NCI-H345 treated with DMSO at 0.1 percent for 48 hours (cell line): ENCODE data around the gene ZP4.
"Not testable (repeated sequence)": the region's sequence is repeated elsewhere in the genome, so short reads cannot be mapped to it uniquely, and the experiment has no call there.

Experiments used
- DNase-seq: peaks from one replicate; lab custom pipeline; 2025; ENCODE audit not compliant: unreplicated experiment; lab: John Stamatoyannopoulos, UW

Gene ZP4

DNA sequence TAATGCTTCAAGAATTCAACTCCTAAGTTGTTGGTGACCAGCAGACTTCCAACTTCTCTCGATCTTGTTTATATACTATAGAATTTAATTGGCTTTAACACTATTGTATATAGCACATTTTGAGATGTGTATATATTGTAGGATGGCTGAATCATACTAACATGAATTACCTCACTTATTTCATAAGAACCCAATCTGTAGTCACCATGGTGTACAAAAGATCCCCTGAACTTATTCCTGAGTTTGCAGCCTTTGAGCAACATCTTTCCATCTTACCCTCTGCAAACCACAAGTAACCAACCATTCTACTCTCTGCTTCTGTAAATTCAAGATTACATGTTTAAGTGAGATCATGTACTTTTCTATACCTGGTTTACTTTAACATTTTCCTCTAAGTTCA is 12.3 kb downstream of the ZP4 start:
- no peak for DNase-seq

DNA sequence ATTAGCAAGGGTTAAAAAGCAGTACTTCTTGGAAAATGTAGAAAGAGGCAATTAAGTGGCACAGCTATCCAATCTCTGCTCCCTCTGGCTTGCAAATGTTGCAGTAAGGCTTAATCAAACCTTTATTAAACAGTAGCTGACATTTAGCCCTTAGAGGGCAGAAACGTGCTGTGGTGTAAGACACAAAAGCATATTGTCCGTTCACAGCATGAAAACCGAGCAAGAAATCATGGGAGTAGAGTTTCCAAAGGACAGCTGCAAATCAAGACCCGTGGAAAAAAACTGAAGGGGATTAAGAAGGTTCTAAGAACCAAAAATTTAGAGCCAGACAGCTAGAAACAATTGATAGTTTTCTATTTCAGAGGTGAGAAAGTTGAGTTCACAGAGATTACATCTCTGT is 13.1 kb downstream of the ZP4 start:
- no peak for DNase-seq

DNA sequence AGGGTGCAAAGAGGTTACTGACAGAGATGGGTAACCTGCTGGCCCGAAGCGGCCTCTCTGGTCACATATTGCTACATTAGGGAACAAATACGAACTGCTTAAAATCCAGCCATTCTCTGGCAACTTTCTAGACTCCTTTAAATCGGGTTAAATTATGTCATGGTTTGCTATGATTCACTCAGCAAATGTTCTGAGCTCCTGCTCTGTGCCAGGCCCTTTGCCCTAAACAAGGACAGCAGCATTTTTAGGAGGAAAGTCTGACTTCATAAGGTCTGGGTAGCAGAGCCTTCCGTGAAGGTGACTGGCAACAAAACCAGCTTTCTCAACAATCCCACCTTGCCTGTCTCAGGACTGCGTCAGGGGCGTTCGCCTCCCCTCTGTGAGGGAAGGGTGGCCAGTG is 15.4 kb downstream of the ZP4 start:
- no peak for DNase-seq

DNA sequence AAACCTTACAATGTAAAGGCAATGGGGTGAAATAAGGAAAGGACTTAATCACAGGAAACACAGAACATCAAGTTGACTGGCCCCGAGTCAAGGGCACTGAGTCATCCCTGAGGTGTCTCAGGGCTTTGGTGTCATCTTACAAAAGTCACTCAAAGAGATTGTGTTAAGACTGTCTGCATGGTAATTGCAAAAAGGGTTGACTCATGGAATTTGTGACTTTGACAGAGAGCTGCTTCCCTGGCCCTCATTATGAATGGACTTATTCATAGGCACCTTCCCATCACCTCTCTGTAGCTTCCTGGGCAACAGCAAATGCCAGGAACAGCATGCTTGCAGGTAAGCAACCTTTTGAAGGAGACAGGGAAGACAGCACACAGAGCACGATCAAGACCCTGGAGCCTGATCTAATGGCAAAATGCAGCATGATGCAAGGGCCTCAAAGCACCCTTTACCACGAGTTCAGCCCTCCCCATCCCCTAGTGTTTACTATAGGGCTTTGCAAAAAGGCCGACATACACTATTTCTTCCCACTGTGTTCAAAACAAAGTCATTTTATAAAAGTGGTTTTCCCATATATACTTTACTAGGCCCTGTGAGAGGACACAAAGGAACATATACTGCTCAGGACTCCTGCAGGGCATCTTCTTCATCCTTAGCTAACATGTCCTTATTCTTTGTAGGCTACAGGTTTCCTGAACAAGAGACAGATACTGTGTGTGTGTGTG is 17.1 kb downstream of the ZP4 start:
- DNase-seq = no peak

DNA sequence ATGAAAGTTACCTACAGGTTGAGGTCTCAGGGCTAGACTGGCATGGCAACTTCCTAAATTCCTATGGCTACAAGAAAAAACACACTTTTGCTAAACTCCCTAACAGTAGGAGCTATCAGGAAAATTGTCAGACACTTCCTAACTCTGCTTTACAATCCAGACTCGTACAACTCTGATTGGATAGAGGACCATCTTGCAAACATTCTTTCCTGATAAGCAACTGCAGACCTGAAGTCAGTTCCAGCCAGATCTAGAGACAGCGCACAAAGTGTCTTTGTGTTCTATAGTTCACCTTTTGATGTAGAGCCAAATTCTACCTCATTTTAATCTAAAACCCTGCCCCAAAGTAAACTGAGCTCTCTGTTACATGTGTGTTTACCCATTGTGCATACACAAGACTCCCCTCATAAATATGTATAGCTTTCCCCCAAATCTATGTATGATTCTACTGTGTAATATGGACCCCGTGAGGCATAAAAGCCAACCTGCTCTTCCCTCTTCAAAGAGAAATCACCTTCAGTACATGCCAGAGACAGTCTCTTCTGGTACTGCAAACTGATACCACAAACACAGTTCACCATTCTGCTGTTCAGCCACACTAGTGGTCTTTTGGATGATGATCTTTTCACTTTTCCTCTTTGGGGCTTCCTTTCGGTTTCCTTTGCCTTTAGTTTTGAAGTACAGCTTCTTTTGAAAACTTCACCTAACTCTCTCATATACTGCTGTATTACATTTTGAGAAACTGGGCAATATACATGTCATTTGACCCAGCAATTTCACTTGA is 21.7 kb downstream of the ZP4 start:
- no peak for DNase-seq

DNA sequence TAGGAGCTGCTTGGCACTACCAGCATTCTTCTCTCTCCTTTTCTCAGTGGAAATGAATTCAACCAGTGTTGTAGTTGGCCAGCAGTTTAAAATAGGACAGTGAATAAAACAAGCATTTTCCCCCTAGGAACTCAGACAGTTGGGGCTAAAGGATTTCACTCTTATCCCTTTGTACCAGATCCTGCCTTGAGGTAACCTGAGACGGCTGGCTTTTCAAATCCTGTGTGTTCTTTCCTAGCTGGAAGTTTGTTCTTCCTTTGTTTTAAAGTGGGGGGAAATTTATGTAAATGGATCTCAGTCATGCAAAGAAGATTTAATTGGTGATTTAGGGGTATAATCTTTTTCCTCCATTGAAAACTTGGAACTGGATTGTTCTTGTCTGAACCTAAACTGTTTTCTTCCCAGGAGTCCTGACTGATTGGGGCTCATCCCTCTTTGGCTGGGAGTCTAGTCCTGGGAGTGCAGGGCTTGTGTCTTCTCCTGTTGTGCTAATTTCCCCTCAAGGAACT is 23.3 kb downstream of the ZP4 start:
- no peak for DNase-seq

DNA sequence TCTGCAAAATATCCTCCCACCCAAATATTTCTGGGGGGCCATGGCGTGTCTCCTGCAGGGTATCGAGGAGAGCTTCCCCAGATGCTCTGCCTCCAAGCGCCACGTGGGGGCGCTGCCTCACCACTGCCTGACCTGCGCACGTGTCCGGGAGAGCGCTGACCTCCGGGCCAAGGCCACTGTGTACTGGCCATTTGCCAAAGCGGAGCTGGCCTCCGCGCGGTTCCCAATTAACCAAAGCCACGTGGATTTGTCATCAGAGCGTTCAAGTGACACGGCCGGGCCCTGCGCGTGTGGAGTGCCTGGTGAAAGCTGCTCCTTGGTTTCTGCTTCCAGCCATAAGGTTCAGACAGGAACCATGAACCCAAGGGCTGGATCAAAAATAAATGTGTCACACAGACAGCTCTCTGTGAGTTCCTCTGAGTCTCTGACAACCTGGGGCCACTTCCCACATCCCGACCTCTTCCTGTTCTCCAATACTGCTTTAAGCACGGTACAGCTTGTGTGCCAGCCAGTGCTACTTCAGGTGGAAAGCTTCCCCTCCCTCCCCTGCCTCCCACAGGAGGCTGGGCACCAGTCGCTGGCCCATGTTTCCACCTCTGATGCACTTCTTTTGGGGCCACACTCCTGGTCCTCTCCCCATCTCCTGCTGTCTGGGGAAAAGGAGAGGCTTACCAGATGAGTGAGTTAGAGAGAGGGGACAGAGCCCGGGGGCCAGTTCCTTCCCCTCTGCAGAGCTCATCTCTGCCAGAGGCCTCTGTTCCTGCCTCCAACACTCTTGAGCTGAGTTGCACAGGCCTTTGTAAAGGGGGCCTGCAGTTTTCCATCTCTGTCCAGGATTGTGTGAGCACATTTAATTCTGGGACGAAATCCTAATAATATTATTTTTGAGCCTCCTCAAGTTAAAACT is 26.1 kb downstream of the ZP4 start:
- DNase-seq = no peak

DNA sequence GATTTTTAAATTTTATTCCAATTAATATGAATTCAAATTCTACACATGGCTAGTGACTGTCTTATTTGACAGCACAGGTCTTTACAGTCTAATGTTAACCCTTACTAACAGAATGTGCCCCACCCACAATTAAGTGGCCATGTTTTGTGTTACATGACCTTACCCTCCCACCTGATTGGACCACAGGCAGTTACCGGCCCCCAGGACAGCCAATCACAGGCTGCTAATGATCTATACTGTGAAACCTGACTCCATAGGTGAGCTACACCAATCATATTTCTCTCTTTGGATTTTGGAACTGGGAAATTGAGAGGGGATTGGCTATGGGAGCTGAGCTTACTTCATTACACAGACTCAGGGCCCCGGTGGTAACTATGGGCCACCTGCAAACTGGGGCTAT is 27.5 kb downstream of the ZP4 start:
- DNase-seq = no peak

DNA sequence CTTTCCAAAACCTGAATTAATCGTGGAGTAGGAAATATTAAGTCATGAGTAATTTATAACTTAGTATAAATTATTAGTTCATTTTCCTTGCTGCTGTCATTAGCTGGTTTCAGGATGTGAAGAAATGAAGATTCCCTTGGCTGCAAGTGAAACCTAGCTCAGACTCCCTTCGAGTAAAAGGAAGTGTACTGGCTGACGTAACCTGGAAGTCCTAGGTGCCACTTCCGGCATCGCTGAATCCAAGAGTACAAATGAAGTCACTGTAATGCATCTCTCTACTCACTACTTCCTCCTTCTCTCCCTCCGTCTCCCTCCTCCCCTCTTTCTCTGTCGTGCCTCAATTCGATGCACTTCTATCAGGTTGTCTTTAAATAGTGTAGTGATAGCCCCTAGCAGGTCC is 28.8 kb downstream of the ZP4 start:
- DNase-seq = no peak

DNA sequence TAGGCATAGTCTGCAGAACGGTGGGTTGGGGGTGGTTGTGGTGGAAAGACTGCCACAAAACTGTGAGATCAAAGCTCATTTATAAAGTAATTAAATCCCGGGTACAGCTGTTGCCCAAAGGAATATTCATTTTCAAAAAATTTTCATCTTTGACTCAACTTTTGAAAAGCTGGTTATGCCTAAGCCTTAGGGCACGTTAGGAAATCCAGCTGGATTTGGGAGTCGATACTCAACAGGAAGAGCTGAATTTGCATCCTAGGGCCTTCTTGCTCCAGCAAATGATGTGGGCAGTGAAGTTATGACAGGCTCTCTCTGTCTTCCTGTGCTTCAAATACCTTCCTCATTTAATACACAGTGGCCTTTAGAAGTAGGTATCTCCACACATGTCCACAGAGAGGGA is 31.7 kb downstream of the ZP4 start:
- DNase-seq = no peak

GRCh38 chr1:237857455-237857854 is 33.3 kb downstream of the ZP4 start:
- no peak for DNase-seq

DNA sequence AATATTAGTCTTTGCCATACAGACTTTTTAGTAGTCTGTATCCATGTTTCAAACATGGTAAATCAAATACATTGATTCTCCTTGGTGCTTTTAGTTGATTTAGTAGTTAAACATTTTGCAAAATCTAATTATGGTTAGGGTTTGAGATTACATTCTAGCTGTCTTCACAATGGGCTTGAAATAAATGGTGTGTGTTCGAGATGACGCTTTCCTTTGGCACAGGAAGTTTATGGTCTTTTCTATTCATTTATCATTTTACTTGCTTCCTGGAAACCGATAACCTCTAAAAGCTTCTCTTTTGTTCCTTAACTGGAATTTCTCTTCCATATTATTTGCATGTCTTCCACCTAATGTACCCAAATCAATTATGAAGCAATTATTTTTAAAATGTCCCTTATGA is 38.4 kb downstream of the ZP4 start:
- no peak for DNase-seq

- no peak for DNase-seq
Measured at GRCh38 chr1:237851210-237851845, 39.4 kb downstream of the ZP4 start.

DNA sequence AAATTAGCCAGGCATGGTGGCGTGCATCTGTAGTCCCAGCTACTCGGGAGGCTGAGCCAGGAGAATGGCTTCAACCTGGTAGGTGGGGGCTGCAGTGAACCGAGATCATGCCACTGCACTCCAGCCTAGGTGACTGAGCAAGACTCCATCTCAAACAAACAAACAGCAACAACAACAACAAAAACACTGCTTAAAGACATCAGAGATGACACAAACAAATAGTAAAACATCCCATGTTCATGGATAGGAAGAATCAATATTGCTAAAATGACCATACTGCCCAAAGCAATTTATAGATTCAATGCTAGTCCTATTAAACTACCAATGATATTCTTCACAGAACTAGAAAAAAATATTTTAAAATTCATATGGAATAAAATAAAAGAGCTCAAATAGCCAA is 47.2 kb downstream of the ZP4 start:
- not testable (repeated sequence) for DNase-seq

DNA sequence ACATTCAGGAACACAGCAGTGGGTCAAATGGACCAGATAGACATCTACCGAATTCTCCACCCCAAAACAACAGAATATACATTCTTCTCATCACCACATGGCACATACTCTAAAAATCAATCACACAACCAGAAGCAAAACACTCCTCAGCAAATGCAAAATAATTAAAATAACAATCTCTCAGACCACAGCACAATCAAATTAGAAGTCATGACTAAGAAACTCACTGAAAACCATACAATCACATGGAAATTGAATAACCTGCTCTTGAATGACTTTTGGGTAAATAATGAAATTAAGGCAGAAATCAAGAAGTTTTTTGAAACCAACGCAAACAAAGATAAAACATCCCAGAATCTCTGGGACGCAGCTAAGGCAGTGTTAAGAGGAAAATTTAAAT is 49.2 kb downstream of the ZP4 start:
- DNase-seq = no peak

- no peak for DNase-seq
Measured at GRCh38 chr1:237838904-237839534, 51.7 kb downstream of the ZP4 start.

DNA sequence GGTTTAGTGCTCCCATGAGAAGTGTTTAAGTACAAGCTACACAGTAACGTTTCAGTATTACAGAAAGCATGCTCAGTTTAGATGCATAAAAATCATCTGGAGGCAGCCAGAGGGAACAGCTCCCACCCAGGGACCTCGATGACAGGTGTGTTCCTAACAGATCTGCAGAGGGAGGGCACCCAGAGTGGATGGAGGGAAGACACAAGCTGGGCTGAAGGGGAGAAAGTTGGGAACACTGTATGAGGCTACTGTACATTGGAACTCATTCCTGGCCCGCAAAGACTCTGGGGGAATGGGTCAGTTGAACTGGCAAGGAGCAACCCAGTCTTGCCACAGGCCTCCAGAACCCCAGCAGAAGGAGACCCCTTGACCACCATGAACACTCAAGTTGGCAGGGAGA is 52.4 kb downstream of the ZP4 start:
- no peak for DNase-seq

- no peak for DNase-seq
Measured at GRCh38 chr1:237834461-237834860, 56.3 kb downstream of the ZP4 start.

- no peak for DNase-seq
Measured at GRCh38 chr1:237834048-237834447, 56.7 kb downstream of the ZP4 start.

DNA sequence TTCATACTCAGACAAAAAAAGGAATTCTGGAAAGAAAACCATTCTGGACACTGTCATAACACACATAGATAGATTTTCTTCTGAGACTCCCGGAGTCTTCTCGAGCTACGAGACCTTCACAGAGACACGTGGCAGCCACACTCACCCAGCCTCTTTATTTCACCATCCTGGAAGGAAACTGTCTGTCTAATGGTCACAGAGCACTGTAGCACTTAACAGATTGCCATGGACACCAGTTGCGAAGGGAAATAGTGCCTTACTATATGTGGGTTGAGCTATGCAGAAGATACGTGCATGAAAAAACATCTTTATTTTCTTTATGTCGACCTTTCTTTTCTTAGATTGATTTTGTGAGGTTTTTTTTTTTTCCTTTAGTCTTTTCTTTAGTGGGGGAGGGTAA is 57.9 kb downstream of the ZP4 start:
- no peak for DNase-seq
